Inflammatory macrophage (primary cell): Measurements from ENCODE around the gene CFAP46.
A peak's percentile ranks its signal among the peaks of the same experiment; 100 is the strongest.
"Not testable (repeated sequence)": the region's sequence is repeated elsewhere in the genome, so short reads cannot be mapped to it uniquely, and the experiment has no call there.

Source experiments
- DNase-seq, 2 donors: peaks; one replicate each; pipeline ENCODE4 v3.0.0-alpha.2; 2020 to 2022

Gene CFAP46

DNA sequence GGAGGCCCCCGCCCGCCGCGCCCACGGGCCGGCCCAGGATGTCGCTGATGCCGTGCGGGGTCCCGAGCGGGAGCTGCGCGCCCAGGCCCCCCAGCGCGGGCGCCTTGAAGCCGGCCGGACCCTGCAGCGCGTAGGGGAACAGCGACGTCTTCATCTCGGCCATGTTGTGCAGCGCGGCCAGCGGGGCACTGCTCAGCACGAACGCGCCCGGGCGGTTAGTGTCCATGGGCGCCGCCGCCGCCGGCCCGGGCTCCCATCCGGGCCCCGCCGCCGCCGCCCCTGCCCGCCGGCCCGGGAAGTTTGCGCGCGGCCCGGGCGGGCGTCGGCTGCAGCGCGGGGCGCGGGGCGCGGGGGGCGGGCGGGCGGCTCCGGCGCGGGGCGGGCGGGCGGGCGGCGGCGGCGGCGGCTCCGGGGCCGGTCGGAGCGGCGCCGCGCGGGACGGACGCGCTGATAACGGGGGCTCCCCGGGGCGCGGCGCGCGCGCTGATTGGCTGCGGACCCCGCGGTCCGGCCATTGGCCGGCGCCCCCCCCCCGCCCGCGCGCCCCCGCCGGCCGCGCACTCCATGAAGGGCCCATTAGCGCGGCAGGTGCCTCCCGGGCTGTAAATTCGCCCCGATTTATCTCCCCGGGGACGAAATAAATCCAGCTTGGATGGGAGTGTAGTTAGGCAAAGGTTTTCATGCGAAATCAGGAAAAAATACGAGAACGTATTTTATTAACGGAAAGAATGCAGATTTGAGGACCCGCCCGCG is 156.5 kb downstream of the CFAP46 start, which contains the start of gene NKX6-2:
TSS of gene NKX6-2 (minus strand) at position 425 of the 753 bp plus-strand sequence. CDS start at position 226, 199 bp downstream.
- peak in 1 of 2 donors; percentile 14 for DNase-seq

DNA sequence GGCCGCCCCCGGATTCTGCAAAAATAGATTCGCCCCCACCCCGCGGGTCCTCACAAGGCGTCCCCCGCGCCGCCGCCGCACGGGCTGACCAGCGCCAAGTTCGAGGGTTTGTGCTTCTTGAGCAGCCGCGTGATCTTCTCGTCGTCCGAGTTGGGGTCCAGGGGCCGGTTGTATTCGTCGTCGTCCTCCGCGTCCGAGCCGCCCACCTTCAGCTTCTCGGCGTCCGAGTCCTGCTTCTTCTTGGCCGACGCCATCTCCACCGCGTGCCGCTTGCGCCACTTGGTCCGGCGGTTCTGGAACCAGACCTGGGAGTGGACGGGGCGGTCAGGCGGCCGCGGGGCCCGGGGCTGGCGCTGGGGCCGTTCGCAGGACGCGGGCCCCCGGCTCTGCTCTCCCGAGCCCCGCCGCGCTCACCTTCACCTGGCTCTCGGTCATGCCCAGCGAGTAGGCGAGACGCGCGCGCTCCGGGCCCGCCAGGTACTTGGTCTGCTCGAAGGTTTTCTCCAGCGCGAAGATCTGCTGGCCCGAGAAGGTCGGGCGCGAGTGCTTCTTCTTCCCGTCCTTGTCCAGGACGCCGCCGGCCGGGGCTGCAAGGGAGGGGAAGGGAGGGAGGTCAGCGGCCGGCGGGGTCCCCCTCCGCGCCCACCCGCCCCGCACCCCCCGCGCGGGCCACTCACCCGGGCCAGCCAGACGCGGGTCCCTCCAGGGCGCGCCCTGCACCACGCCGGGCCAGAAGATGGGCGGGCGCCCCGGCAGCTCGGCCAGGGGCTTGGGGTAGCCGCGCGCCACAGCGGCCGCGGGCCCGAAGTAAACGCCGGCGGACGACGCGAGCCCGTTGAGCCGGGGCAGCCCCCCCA is 157.3 kb downstream of the CFAP46 start:
- no peak for DNase-seq

DNA sequence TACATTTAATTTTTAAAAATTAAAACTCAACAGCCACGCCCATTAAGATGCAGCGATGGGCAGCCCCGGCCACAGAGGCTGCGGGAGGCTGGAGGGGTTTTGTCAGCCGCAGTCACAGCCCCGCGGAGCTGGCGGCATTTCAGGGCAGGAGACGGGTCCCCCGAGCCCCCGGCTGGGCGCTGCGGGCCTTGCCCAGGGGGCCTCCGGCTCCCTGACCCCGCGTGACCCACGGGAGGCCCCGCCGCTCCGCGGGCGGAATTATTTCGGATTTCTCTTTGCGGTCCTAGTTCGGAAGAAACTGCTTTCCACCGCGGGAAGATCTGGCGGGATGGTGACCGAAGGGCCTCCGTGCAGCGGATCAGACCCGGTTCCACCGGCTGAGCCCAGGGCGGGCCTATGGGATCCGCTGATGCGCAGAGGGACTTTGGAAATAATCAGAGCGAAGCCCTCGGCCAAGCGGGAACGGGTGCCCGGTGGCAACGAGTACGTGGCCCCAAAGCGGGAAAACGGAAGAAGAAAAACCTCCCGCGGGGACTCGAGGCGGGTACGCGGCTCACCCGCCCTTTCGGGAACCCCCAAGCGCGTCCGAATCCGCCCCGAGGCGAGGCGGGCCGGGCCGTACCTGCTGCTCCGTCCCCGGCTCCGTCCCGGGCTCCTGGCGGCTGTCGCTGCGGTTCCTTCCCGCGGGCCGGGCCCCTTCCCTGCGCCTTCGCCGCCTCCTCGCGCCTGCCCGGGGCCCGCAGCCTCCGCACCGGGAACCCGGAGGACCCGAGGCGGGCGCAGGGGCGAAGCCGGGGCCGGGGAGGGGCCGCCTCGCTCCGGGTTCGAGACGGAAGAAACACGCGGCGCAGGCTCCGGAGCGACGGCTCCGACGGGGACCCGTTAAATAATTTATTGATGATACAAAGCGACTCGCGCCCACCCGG is 158.2 kb downstream of the CFAP46 start:
- no peak for DNase-seq

DNA sequence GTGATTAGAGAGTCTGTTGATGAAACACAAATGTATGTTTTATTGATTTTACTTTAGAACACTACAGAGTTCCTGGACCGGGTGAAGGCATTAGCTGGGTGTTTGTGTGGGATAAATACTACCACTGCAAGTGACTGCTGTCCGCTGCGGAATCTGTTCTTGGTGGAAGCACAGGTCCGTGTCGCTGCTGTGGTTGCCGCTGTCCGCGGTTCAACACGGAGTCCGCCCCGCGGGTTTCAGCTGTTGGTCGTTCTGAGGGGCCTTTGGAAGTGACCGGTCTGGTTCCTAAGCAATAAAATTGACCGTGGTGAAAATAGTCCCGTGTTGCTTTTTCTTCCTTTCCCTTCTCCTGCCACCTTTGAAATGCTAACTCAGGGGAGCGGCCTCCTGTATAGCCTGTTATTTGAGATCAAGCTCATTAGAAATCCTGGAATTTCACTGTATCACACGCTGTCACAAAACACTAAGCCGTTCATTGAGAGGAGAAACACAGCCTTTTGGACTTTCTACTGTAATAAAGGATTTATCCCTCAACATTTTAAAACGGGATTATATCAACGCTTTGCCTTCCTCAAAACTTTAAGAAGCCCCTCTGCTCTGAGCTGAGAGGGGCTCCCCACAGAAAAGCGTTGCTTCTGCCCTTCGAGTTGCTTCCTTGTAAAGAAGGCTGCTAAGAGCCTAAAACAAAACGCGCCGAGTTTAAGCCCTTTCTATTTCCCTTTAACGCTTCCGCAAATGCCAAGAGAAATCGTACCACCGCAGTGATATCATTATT is 159.0 kb downstream of the CFAP46 start:
- no peak for DNase-seq

DNA sequence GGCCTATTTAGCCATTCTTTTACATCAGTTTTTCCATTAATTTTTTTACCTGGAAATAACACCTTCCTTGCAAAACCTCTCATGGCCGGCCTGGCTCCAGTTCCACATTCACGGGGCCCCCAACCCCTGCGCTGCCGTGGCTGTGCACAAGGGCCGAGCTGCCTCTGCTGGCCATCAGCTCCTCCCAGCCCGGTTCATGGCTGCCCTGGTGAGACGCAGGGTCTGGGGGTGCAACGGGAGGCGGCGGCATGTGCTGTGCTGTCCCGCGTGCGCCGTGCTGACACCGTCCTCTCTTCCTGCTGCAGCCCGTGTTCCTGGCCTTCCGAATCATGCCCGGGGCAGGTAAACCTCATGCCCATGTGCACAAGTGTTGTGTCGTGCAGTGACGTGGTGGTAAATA is 160.8 kb downstream of the CFAP46 start:
- no peak for DNase-seq

DNA sequence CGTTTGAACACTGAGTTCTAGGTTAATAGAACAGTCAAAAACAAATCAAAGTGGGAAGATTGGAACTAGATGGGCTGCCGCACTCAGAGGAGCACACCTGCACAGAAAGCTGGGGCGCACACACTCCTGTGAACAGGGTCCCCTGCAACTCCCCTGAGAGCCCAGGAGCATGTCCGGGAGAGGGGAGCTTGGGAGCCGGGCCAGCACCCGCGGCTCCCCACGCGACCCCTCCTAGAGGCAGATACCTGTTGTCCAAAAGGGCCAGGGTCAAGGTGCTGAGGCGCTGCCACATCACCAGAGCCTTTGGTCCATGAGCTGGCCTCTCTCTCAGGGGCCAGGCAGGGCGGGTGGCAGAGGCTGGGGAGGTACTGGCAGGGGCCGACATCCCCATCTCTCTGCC is 162.0 kb downstream of the CFAP46 start:
- no peak for DNase-seq

DNA sequence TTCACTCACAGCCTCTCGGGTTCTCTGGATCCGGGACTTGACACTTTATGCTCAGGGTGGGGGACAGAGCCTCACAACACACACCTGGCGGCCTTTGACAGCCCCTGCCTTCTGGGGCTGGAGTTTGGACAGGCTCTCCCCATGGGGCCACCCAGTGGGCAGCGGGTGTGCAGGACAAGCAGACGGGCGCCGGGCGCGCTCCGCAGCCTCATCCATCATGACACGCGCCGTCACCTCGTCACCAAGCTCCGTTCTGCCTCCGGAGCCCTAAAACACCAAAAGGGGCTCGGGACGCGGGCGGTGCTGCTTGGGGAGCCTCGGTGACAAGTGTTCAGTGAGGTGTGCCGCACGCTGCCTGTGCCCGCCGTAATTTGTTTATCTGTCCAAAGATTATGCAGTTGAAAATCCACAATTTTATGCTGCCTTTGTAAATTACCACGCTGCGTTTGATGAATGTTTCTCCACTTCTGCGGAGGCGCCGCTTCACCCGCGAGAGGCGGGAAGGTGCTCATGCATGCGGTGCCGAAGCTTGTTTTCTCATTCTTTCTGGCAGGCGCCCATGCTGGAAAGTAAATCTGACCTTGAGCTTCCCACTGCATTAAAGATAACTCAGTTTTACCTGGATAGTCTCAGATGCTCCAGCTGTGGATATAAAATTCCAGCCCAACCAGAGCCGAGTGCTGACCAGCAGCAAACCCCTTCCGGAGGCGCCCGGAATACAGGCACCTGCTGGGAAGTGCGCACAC is 162.6 kb downstream of the CFAP46 start:
- DNase-seq: no peak

DNA sequence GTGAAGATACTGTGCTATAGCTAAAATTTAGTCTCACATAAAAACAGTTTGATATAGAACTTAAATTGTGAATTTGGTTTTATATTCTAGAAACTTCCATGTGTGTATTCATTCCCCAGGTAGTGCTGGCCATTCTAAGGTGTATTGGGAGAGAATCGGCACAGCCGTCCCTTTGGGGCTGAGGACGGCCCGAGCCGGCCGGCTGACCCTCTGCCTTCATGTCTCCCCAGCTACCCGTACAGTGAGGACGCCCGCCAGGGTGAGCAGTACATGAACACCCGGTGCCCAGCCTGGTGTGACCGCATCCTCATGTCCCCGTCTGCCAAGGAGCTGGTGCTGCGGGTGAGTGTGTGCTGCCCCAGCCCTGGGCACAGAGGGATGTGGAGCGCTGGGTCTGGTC is 164.9 kb downstream of the CFAP46 start:
- DNase-seq: no peak

DNA sequence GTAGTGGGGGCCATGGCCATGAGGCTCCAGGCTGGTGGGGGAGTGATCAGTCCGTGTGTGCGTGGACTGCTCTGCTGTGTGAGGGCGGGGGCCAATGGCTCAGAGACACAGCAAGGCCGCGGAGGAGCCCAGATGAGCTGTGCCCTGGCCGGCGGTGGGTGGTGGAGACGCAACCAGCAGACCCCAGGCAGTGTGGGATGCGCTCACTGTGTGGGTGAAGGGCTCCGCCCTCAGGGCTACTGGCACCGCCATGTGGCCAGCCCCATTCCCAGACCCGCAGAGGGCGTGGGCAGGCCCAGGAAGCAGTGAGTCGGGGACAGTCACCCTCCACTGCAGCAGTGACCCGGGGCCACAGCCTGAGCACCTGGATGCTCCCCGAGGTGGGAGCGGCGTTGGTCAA is 165.5 kb downstream of the CFAP46 start:
- no peak for DNase-seq

DNA sequence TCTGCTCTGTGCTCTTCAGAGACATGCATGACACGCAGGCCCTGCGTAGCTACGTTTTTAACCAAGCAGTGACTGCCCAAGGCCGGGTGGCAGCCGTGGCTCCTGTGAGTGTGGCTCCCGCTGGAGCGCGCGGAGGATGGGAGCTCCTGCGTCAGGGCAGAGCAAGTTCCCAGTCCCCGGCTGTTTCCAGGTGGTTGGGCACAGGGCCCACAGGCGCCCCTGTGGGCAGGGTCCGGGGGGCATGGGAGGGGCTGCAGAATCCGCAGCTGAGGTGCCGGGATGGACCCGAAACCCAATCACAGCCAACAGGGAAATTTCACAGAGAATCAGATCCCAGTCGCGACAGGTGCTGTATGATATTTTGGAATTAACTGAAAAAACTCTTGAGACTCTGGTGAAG is 166.2 kb downstream of the CFAP46 start:
- no peak for DNase-seq

DNA sequence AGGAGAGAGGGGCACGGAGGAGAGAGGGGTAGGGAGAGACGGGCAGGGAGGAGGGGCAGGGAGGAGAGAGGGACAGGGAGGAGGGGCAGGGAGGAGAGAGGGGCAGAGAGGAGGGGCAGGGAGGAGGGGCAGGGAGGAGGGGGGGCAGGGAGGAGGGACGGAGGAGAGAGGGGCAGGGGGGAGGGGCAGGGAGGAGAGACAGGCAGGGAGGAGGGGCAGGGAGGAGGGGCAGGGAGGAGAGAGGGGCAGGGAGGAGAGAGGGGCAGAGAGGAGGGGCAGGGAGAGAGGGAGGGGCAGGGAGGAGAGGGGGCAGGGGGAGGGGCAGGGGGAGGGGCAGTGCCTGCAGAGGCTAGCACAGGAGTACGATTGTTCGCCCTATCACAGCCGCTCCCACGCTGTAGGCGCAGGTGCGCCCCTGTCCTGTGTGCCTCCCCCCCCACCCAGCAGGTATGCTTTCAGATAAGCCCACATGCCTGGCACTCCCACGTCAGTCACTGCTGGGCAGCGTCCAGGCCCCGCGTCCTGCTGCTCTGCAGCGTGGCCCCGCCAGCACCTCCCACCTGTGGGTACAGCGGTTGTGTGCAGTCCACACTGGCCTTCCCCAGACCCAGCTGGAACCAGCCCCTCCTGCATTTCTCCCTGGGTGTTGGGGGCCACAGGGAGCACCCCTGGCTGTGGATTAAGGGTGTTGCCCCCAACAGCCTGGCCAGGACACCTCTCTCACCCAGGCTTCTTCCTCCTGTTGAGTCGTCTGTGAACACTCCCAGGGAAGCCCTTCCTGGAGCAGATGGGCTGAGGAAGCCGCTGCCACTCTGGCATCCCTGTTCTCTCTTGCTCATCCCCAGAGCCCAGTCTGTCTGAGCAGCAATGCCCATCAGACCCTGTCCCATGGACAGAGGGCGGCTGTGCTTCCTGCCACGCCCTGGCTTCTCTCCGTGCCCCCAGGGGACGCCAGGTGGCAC is 167.2 kb downstream of the CFAP46 start:
- no peak for DNase-seq

DNA sequence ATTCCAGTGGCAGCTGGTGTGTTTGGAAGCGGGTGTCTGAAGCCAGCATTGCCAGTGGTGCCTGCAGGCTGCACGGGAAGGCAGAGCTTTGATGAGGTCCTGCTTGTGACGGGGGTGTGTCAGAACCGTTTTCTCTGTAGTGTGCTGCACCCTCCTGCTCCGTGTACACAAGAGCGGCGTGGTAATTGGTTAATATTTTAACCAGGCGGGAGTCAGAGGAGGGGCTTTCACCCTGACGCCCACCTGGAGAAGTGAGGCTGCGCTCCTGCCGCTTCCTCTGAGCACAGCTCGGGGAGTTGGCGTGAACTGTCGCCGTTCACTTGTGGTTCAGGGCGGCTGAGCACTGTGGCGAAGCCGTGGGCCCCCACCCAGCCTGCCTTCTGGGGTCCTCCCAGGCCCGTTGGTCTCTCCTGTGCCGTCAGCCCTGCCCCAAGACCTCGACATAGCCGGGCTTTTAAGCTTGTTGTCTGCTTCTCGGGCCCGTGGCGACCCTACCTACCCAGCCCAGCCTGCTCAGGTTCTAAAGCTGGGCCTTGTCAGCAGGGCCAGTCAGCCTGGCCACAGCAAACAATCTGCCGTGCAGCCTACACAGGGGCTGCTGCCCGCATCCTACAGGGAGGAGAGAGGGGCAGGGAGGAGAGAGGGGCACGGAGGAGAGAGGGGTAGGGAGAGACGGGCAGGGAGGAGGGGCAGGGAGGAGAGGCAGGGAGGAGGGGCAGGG is 168.0 kb downstream of the CFAP46 start:
- DNase-seq: no peak

DNA sequence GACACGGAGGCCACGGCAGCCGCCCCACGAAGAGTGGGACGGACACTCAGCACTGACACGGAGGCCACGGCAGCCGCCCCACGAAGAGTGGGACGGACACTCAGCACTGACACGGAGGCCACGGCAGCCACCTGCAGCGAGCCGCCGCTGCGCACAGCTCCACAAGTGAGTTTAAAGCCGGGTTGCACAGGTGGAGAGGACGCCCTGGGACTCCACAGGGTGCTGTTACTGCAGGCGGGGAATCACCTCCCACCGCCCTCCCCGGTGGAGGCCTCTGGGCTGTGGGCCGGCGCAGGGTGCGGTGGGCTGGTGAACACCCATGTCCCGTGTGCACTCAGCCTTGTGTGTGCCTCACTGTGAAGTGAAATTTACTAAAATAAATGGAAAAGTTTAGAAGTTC is 169.6 kb downstream of the CFAP46 start:
- DNase-seq: not testable (repeated sequence)

DNA sequence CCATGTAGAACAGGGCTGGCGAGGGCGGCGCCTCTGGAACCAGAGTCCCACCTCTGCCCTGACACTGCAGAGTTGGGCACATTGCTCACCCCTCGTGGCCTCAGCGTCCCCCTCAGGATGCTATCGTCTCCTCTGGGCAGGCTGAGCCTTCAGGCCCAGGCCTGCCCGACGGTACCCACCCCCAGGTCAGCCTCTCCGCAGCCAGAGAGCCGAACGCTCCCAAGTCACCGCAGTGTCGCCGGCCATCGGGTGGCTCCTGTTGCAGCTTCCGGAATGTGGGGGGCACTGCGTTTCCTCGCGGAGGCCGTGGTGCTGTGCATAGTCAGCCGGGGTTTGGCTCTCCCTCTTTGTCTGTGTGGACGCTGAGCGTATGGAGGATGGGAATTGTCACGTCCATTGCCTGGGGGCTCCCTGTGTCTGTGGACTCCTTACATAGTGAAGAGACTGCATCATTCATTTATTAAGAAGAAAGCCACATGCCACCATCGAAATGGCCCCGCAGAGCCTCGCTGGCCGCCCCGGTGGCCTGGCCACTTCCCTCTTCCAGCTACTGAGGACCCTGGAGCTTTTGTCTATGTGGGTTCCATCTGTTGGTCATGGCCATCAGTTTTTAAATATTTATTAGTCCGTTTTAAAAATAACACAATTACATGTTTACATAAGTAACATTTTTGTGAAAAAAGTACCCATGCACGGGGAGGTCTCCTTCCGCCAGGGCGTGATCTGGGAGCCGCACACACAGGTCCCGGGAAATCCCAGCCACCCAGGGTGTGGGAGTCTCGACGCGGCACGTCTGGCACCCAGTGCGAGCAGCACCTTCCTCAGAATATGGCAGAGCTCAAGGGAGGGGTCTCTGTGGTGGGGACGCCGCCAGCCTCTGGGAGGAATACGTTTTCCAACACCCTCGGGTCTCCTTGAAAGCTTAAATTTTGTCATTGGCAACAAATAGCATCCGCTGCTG is 172.0 kb downstream of the CFAP46 start:
- DNase-seq: no peak

DNA sequence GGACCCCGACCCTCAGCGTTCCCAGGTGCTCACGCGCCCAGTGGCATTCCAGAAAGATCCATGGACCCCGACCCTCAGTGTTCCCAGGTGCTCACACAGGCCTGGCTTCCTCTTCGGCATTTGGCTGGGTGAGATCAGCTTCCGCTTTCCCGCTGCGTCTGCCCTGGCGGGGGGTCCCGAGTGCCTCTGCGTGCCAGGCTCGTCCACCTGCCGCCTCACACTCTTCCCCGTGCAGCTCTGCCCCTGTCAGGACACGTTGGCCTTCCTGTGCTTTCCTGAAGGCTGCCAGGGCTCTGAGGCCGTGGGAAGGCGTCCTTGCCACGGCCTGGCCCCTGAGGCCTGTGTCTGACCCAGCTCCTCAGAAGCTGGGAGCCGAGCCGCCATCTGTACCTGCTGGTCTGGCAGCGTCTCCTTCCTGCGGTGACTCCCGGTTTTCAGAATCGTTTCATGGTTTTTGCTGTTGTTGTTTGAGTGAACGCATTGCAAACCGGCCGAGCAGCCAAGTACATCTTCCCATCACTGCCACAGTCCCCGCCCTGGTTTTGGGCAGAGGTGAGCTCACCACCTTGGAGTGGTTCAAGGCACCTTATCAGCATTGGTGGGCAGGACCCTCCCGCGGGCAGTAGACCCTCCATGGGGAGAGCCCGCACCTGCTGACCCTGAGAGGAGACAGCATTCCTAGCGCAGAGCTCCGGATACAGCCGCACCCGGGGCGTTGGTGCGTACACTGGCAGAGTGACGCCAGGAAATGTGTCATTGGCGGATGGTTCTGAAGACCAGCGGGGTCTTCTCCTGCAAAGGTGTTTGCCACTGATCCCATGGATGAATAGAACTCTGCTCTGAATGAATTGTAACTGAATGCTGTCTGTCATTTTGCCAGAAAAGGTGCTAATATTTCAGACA is 173.8 kb downstream of the CFAP46 start:
- no peak for DNase-seq

DNA sequence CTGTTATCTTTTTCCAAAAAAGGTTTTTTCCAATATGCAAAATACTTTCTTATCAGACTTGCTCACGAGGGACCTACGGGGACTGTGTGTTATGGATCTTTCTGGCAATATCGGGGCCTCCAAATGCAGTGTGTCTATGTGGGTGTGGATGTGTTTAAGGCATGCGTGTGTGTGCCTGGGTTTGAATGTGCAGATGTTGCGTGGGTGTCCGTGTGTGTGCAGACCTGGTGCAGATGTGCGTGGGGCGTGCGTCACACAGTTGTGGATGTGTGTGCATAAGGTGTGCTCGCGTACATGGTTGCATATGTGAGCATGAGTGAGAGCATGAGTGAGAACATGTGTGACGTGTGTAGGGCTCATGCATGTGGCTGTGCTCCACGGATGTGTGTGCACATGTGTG is 176.1 kb downstream of the CFAP46 start:
- no peak for DNase-seq

DNA sequence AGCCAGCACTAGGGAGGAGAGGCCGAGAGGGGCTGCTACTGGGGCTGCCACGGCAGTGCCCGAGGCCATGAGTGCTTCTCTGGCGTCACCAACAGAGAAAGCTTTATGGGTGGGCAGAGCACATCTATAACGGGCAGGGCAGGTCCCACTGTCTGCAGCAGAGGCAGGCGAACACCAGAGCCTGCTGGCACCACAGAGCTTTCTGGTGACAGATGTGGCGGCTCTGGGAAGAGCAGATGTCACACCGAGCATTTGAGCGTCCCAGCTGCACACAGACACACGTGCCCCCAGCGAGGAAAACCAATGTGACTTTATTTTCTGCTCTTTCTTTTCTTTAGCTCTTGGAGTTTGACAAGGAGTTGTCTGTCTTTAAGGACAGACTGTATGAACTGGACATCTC is 176.9 kb downstream of the CFAP46 start:
- DNase-seq: no peak
